Small intestine (tissue), 7 donors: Measurements from ENCODE around the gene ATF7. TPM values are rescaled to one million over a fixed set of nuclear protein-coding genes. Genes with fewer than 3 reads are reported as not detected.
"Not testable (repeated sequence)": the region's sequence is repeated elsewhere in the genome, so short reads cannot be mapped to it uniquely, and the experiment has no call there.

Source experiments
- DNase-seq, 2 donors: peaks; one replicate each; pipeline versions ENCODE4 v3.0.0 to v3.0.0-alpha.2; 2013
- FAIRE-seq: peaks from 2 replicates; lab custom pipeline; 2012; peaks lifted over from hg19 to GRCh38; lab: Jason Lieb, UNC
- H3K27ac ChIP-seq, 3 donors: one replicate each; pipeline ENCODE4 v1.5.1; 2013; ENCODE audit warnings: low read length in 2 of 3, mild to moderate bottlenecking in 2 of 3, control low read depth in 1 of 3, inconsistent platforms in 1 of 3, low read depth in 1 of 3, moderate library complexity in 1 of 3
- H3K27me3 ChIP-seq, 3 donors: one replicate each; pipeline ENCODE4 v1.6.1; 2013; ENCODE audit warnings: low read length in 3 of 3, inconsistent platforms in 1 of 3; ENCODE audit not compliant: control insufficient read depth in 3 of 3, insufficient read depth in 3 of 3
- H3K36me3 ChIP-seq, 3 donors: one replicate each; pipeline ENCODE4 v1.6.1; 2013; ENCODE audit warnings: low read length in 3 of 3, inconsistent platforms in 1 of 3, low read depth in 1 of 3, mild to moderate bottlenecking in 1 of 3, moderate library complexity in 1 of 3; ENCODE audit not compliant: control insufficient read depth in 3 of 3, insufficient read depth in 2 of 3
- H3K4me1 ChIP-seq, 3 donors: one replicate each; pipeline ENCODE4 v1.6.1; 2013; ENCODE audit warnings: low read length in 2 of 3, inconsistent platforms in 1 of 3, low read depth in 1 of 3, mild to moderate bottlenecking in 1 of 3, moderate library complexity in 1 of 3; ENCODE audit not compliant: control insufficient read depth in 3 of 3, insufficient read depth in 2 of 3
- H3K4me3 ChIP-seq, 3 donors: one replicate each; pipeline ENCODE4 v1.5.1; 2013; ENCODE audit warnings: low read length in 3 of 3, control low read depth in 1 of 3, inconsistent platforms in 1 of 3, low read depth in 1 of 3, mild to moderate bottlenecking in 1 of 3, moderate library complexity in 1 of 3
- H3K9me3 ChIP-seq, 2 donors: one replicate each; pipeline ENCODE4 v1.6.1; 2013; ENCODE audit warnings: low read depth in 1 of 2, low read length in 1 of 2; ENCODE audit not compliant: control insufficient read depth in 2 of 2, insufficient read depth in 1 of 2
- WGBS, 3 donors: extraction: QIAGEN DNeasy Blood & Tissue Kit; methylation state at CpG; one replicate each; pipeline ENCODE4 v1.1.7; 2013; 5-methylcytosine and 5-hydroxymethylcytosine counted together
- polyA plus RNA-seq, 4 donors: library from polyadenylated mRNA; stranded (reverse) in 3 of 4; unstranded in 1 of 4; fragments of 200-250 nt in 3 of 4; fragments of 120-200 nt in 1 of 4; gene quantifications; one replicate each; pipeline versions ENCODE4 v1.2.1 to v1.2.3, GENCODE V29; 2013
- donor health status: healthy with polysubstance abuse.
- donor health status: control.
- donor health status: control.
- donor health status: Bipolar disorder and iron deficiency.
- donor health status: healthy.

ATF7 gene
- polyA plus RNA-seq, 4 donors, result 8.6 to 32.9 (median 14.5) TPM

GRCh38 chr12:53613821-53614220 is 12.4 kb downstream of the ATF7 start:
- WGBS, 3 donors, result 84 to 90% (median 85%) methylated on average over 1 of the region's 1 CpG
- peaks cover 0 to 3% (median 0%) of the 10 kb centered on the region in 3 donors for H3K4me1 ChIP-seq
- FAIRE-seq (no peak), DNase-seq (no peak)
- H3K36me3 ChIP-seq, result peaks cover 0 to 47% (median 0%) of the 10 kb centered on the region in 3 donors
- no peaks in the 10 kb centered on the region for H3K27me3 ChIP-seq
- H3K27ac ChIP-seq, result no peak overlapping the region
- no peak overlapping the region for H3K4me3 ChIP-seq
- H3K9me3 ChIP-seq, result no peaks in the 10 kb centered on the region

GRCh38 chr12:53612978-53613377 is 13.2 kb downstream of the ATF7 start:
- Histone ChIP-seq H3K4me1 (no peaks in the 10 kb centered on the region), H3K27me3 (no peaks in the 10 kb centered on the region), H3K4me3 (no peak overlapping the region), H3K27ac (no peak overlapping the region), H3K36me3 (peaks cover 0 to 47% (median 0%) of the 10 kb centered on the region in 3 donors), H3K9me3 (no peaks in the 10 kb centered on the region)
- FAIRE-seq, result no peak
- DNase-seq, result no peak
- WGBS, 3 donors, result 71 to 94% (median 72%) methylated on average over 2 of the region's 2 CpGs

GRCh38 chr12:53611304-53611703 is 14.9 kb downstream of the ATF7 start:
- DNase-seq (no peak), FAIRE-seq (no peak)
- Histone ChIP-seq H3K4me3 (no peak overlapping the region), H3K4me1 (no peaks in the 10 kb centered on the region), H3K27me3 (no peaks in the 10 kb centered on the region), H3K27ac (no peak overlapping the region), H3K36me3 (peaks cover 0 to 37% (median 0%) of the 10 kb centered on the region in 3 donors), H3K9me3 (no peaks in the 10 kb centered on the region)
- 97 to 99% (median 98%) methylated on average over 8 of the region's 8 CpGs for WGBS, 3 donors

- WGBS, 3 donors, result 95 to 98% (median 96%) methylated on average over 3 of the region's 5 CpGs
- H3K27me3 ChIP-seq, H3K27ac ChIP-seq, H3K4me3 ChIP-seq, H3K4me1 ChIP-seq, DNase-seq, FAIRE-seq, H3K9me3 ChIP-seq: not testable (repeated sequence)
- H3K36me3 ChIP-seq, result peaks cover 0 to 13% (median 0%) of the 10 kb centered on the region in 3 donors
These were observed 19.5 kb downstream of the ATF7 start for GRCh38 chr12:53606688-53607087.

- H3K36me3 ChIP-seq, result peaks cover 0 to 14% (median 0%) of the 10 kb centered on the region in 3 donors
- H3K4me1 ChIP-seq, result peaks cover 0 to 5% (median 0%) of the 10 kb centered on the region in 3 donors
- DNase-seq, result no peak
- H3K27ac ChIP-seq, result no peak overlapping the region
- no peak overlapping the region for H3K4me3 ChIP-seq
- no peak for FAIRE-seq
- H3K27me3 ChIP-seq, result no peaks in the 10 kb centered on the region
- no peaks in the 10 kb centered on the region for H3K9me3 ChIP-seq
These were observed 21.6 kb downstream of the ATF7 start for GRCh38 chr12:53604581-53604980.

GRCh38 chr12:53603804-53604203 is 22.4 kb downstream of the ATF7 start:
- no peak overlapping the region for H3K4me3 ChIP-seq
- no peaks in the 10 kb centered on the region for H3K27me3 ChIP-seq
- H3K4me1 ChIP-seq, result peaks cover 0 to 5% (median 0%) of the 10 kb centered on the region in 3 donors
- no peak overlapping the region for H3K27ac ChIP-seq
- no peak for DNase-seq
- H3K9me3 ChIP-seq, result no peaks in the 10 kb centered on the region
- peaks cover 0 to 11% (median 0%) of the 10 kb centered on the region in 3 donors for H3K36me3 ChIP-seq
- no peak for FAIRE-seq

GRCh38 chr12:53603196-53603595 is 23.0 kb downstream of the ATF7 start:
- Histone ChIP-seq H3K27me3 (no peaks in the 10 kb centered on the region), H3K4me1 (peaks cover 0 to 5% (median 0%) of the 10 kb centered on the region in 3 donors), H3K9me3 (no peaks in the 10 kb centered on the region), H3K4me3 (no peak overlapping the region), H3K36me3 (peaks cover 0 to 11% (median 2%) of the 10 kb centered on the region in 3 donors), H3K27ac (no peak overlapping the region)
- DNase-seq (no peak), FAIRE-seq (no peak)

GRCh38 chr12:53602176-53602864 is 23.9 kb downstream of the ATF7 start:
- Histone ChIP-seq H3K36me3 (peaks cover 0 to 11% (median 3%) of the 10 kb centered on the region in 3 donors), H3K27me3 (no peaks in the 10 kb centered on the region), H3K27ac (no peak overlapping the region), H3K9me3 (no peaks in the 10 kb centered on the region), H3K4me1 (peaks cover 0 to 5% (median 0%) of the 10 kb centered on the region in 3 donors), H3K4me3 (no peak overlapping the region)
- FAIRE-seq, result no peak
- no peak for DNase-seq
- WGBS, 3 donors, result 71 to 82% (median 79%) methylated on average over 10 of the region's 10 CpGs
